Activated CD4-positive, alpha-beta memory T cell treated with anti-CD3 and anti-CD28 coated beads, Interleukin-2, amount 10 ng/mL, durations not matched to agents 7 days and 5 days (primary cell): ENCODE data around the gene SAXO2. TPM values are rescaled to one million over a fixed set of nuclear protein-coding genes. Genes with fewer than 3 reads are reported as not detected.
"Not testable (repeated sequence)": the region's sequence is repeated elsewhere in the genome, so short reads cannot be mapped to it uniquely, and the experiment has no call there.

Experiments used
- CTCF ChIA-PET: fragments of 350-600 bp; sonication (Branson Sonifier 250); formaldehyde crosslinking; loops from one replicate; lab custom pipeline; 2021; ENCODE audit warnings: antibody characterized with exemption, inconsistent platforms; lab: Charles Lee
- POLR2A ChIA-PET: fragments of 350-600 bp; sonication (Branson Sonifier 250); formaldehyde crosslinking; loops from one replicate; lab custom pipeline; 2021; ENCODE audit warnings: antibody characterized with exemption; lab: Charles Lee
- DNase-seq: peaks from one replicate; pipeline ENCODE4 v3.0.0-alpha.2; 2020
- H3K27ac Mint-ChIP-seq: one replicate; pipeline ENCODE4 v1.8.0; 2021; ENCODE audit warnings: mild to moderate bottlenecking, mixed read lengths
- H3K27me3 Mint-ChIP-seq: one replicate; pipeline ENCODE4 v1.8.0; 2021; ENCODE audit warnings: mixed read lengths
- H3K36me3 Mint-ChIP-seq: one replicate; pipeline ENCODE4 v1.8.0; 2021; ENCODE audit warnings: low read depth, mixed read lengths
- H3K4me1 Mint-ChIP-seq: one replicate; pipeline ENCODE4 v1.8.0; 2021; ENCODE audit warnings: mixed read lengths
- H3K4me3 Mint-ChIP-seq: one replicate; pipeline ENCODE4 v1.8.0; 2021; ENCODE audit warnings: mild to moderate bottlenecking, mixed read lengths
- H3K9me3 Mint-ChIP-seq: one replicate; pipeline ENCODE4 v1.8.0; 2021; ENCODE audit warnings: mixed read lengths
- total RNA-seq, 2 experiments: library from RNA; stranded (reverse); gene quantifications; one replicate each; pipeline ENCODE4 v1.2.3, GENCODE V29; 2021

Gene SAXO2
- total RNA-seq, 2 experiments from 2014 or later: 0.60 TPM; not detected in 1

- POLR2A ChIA-PET: no interaction called here
- H3K9me3 Mint-ChIP-seq: no peaks in the 10 kb centered on the region
- no peak overlapping the region for H3K27ac Mint-ChIP-seq
These were observed 34.9 kb downstream of the SAXO2 start for GRCh38 chr15:82297546-82297945.

GRCh38 chr15:82298032-82298431 is 35.4 kb downstream of the SAXO2 start:
- ChIA-PET POLR2A (no interaction called here), CTCF (no interaction called here)
- Mint-ChIP-seq H3K4me1 (peaks cover 13% of the 10 kb centered on the region), H3K4me3 (no peak overlapping the region), H3K27ac (no peak overlapping the region), H3K9me3 (no peaks in the 10 kb centered on the region), H3K36me3 (no peaks in the 10 kb centered on the region), H3K27me3 (no peaks in the 10 kb centered on the region)
- no peak for DNase-seq

More at GRCh38 chr15:82297546-82297945, 34.9 kb downstream of the SAXO2 start:
- CTCF ChIA-PET: no interaction called here
- Mint-ChIP-seq H3K4me1 (peaks cover 13% of the 10 kb centered on the region), H3K36me3 (no peaks in the 10 kb centered on the region), H3K4me3 (no peak overlapping the region), H3K27me3 (peaks cover 3% of the 10 kb centered on the region)
- DNase-seq: no peak

DNA sequence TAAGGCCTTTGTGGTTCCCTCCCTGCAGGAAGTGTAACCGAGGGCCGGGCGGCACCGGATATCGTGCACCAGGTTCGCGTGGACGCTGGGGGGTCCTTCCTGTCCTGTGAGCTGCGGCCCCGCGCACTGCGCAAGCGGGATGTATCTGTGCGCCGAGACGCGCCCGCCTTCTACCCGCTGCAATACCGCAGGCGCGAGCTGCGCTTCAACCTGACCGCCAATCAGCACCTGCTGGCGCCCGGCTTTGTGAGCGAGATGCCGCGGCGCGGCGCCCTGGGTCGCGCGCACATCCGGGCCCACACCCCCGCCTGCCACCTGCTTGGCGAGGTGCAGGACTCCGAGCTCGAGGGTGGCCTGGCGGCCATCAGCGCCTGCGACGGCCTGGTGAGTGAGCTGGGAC is 35.9 kb downstream of the SAXO2 start:
- Mint-ChIP-seq H3K27ac (no peak overlapping the region), H3K9me3 (no peaks in the 10 kb centered on the region), H3K4me3 (no peak overlapping the region), H3K36me3 (no peaks in the 10 kb centered on the region), H3K4me1 (peaks cover 13% of the 10 kb centered on the region), H3K27me3 (no peaks in the 10 kb centered on the region)
- ChIA-PET POLR2A (no interaction called here), CTCF (no interaction called here)
- peak; percentile 62 for DNase-seq

DNA sequence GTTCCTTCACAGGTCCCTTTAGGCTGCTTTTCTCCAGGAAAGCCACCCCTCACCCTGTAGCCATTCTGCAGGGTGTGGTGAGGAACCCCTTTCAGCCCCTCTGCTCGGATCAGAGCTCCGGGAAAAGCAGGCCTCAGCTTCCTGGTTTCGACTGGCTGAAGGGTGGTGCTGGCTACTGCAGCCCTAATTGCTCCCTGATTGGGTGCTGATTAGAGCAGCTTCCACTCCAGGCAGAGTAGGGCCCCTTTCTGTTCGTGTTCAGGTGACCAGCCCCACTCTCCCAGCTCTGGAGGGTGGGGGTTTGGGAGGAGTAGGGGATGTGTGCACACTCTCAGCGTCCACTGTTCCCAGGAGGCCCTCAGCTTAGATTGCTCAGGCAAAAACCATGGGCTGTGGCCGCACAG is 36.9 kb downstream of the SAXO2 start:
- POLR2A ChIA-PET, H3K27ac Mint-ChIP-seq, H3K9me3 Mint-ChIP-seq, H3K4me3 Mint-ChIP-seq, DNase-seq, H3K36me3 Mint-ChIP-seq, CTCF ChIA-PET, H3K27me3 Mint-ChIP-seq: not testable (repeated sequence)
- peaks cover 13% of the 10 kb centered on the region for H3K4me1 Mint-ChIP-seq

- CTCF ChIA-PET: not testable (repeated sequence)
These were observed 37.7 kb downstream of the SAXO2 start for GRCh38 chr15:82300326-82300725.

DNA sequence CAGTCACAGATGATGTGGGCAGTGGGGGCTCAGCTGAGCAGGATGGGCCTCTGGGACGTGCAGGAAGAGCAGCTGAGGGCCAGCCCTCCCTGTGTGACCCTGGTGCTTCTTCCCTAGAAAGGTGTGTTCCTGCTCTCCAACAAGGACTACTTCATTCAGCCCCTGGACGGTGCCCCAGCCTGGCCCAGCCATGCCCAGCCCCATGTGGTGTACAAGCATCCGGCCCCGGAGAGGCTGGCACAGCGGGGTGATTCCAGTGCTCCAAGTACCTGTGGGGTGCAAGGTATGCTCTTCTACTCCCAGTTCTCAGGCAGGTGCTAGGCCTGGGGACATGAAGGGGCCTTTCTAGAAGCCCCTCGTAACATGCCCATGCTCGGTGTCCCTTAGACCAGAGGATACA is 38.3 kb downstream of the SAXO2 start:
- CTCF ChIA-PET: no interaction called here
- Mint-ChIP-seq H3K36me3 (no peaks in the 10 kb centered on the region), H3K27me3 (no peaks in the 10 kb centered on the region), H3K27ac (no peak overlapping the region), H3K4me1 (peaks cover 13% of the 10 kb centered on the region), H3K4me3 (no peak overlapping the region), H3K9me3 (no peaks in the 10 kb centered on the region)
- peak; percentile 12 for DNase-seq
- POLR2A ChIA-PET: no interaction called here

More at GRCh38 chr15:82300326-82300725, 37.7 kb downstream of the SAXO2 start:
- peaks cover 13% of the 10 kb centered on the region for H3K4me1 Mint-ChIP-seq
- H3K36me3 Mint-ChIP-seq, H3K4me3 Mint-ChIP-seq, H3K27ac Mint-ChIP-seq, H3K9me3 Mint-ChIP-seq, DNase-seq, POLR2A ChIA-PET, H3K27me3 Mint-ChIP-seq: not testable (repeated sequence)

DNA sequence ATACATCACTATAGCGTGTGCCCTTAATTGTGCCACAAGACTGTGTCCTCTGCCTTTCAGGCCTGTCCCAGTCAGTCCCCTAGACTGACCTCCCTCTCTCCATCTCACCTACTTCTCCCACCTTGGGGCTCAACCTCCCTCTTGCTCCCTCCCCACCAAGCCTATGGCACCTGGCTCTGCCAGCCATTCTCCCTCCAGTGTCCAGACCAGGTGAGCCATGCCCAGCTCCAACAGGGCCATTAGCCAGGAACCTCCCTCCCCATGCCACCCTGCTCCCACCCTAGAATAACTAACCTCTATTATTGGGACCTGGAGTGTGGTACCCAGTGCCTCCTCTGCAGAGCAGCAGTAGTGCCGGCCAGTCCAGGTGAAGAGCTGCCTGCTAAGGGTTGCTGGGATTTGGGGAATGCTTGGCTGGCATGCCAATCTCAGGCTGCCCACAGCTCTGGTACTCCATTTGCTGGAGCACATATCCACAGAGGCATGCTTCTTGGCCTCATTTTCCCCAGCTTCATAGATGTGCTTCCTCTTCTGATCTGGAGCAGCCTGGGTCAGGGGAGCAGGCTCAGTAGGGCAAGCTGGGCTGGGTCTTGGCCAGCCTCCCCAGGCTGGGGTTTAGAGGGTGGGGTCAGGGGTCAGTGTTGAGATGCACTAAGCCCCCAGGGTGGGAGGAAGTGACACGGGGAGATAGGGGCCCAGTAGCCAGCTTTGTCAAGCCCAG is 38.8 kb downstream of the SAXO2 start:
- Mint-ChIP-seq H3K27ac (no peak overlapping the region), H3K9me3 (no peaks in the 10 kb centered on the region), H3K4me3 (no peak overlapping the region), H3K4me1 (peaks cover 13% of the 10 kb centered on the region), H3K36me3 (no peaks in the 10 kb centered on the region), H3K27me3 (no peaks in the 10 kb centered on the region)
- POLR2A ChIA-PET: no interaction called here
- DNase-seq: peak; percentile 14
- CTCF ChIA-PET: no interaction called here

- H3K9me3 Mint-ChIP-seq: no peaks in the 10 kb centered on the region
- POLR2A ChIA-PET: no interaction called here
- CTCF ChIA-PET: no interaction called here
- no peaks in the 10 kb centered on the region for H3K27me3 Mint-ChIP-seq
- H3K36me3 Mint-ChIP-seq: no peaks in the 10 kb centered on the region
- peak; percentile 12 for DNase-seq
- H3K27ac Mint-ChIP-seq: no peak overlapping the region
- H3K4me3 Mint-ChIP-seq: no peak overlapping the region
- H3K4me1 Mint-ChIP-seq: no peaks in the 10 kb centered on the region
These were observed 41.5 kb downstream of the SAXO2 start for GRCh38 chr15:82303956-82304777.

- peaks cover under 1% of the 10 kb centered on the region for H3K27me3 Mint-ChIP-seq
- no peak for DNase-seq
- no peak overlapping the region for H3K27ac Mint-ChIP-seq
- ChIA-PET CTCF (no interaction called here), POLR2A (no interaction called here)
- H3K4me1 Mint-ChIP-seq: no peaks in the 10 kb centered on the region
- no peaks in the 10 kb centered on the region for H3K9me3 Mint-ChIP-seq
- no peak overlapping the region for H3K4me3 Mint-ChIP-seq
- H3K36me3 Mint-ChIP-seq: no peaks in the 10 kb centered on the region
These were observed 42.1 kb downstream of the SAXO2 start for GRCh38 chr15:82304778-82305090.

DNA sequence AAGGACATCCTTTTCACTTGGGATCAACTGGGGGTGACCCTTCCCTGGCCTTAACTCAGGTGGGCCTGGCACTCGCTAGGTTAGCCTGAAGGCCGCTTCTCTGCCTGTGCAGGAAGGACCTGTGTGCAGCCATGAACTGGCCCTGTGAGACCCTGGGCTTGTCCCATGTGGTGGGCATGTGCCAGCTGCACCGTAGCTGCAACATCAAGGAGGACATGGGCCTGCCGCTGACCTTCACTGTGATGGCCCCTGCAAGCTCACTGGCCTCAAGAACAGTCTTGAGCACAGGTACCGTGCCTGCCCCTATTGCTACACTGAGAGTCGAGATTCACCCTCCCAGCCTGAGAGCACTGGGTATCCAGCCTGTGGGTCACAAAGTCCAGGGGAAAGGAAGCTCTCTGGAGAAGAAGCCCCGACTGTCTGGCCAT is 43.0 kb downstream of the SAXO2 start:
- Mint-ChIP-seq H3K27me3 (peaks cover 7% of the 10 kb centered on the region), H3K36me3 (no peaks in the 10 kb centered on the region), H3K27ac (no peak overlapping the region), H3K4me1 (no peaks in the 10 kb centered on the region), H3K4me3 (no peak overlapping the region), H3K9me3 (no peaks in the 10 kb centered on the region)
- no peak for DNase-seq
- ChIA-PET CTCF (no interaction called here), POLR2A (no interaction called here)

DNA sequence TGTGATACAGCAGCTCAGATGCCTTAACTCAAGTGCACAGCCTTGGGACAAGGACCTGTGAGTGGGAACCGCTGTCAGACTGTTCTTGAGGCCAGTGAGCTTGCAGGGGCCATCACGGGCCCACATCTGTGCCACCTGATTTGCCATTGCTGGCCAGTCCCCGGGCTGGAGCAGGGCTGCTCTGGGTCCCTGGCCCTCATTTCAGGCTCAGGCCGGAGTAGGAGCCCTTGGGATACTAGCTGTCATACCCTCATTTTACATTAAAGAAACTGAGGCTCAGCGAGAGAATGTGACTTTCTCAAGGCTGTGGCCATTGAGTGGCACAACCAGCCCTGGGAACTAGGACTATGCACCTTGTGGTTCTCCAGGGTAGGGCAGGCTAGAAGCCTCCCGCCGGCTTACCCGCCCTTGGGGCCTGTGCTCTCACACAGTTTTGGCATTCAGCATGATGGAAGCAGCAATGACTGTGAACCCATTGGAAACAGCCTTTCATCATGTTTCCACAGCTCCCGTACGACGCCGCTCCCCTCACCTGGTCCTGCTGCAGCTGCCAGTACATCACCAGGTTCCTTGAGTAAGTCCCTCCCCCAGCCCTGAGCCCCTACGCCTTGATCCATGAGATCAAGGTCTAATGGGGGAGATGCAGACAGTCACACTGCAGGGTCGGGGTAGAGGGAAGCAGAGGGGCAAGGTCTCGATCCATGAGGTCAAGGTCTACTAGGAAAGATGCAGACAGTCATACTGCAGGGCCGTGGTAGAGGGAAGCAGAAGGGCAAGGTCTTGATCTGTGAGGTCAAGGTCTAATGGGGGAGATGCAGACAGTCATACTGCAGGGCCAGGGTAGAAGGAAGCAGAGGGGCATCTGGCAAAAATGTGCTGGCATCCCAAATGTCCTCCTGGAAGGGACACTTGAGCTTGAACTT is 44.4 kb downstream of the SAXO2 start:
- Mint-ChIP-seq H3K4me1 (no peaks in the 10 kb centered on the region), H3K36me3 (no peaks in the 10 kb centered on the region), H3K4me3 (no peak overlapping the region), H3K9me3 (no peaks in the 10 kb centered on the region), H3K27me3 (peaks cover 7% of the 10 kb centered on the region), H3K27ac (no peak overlapping the region)
- DNase-seq: peak; percentile 8
- CTCF ChIA-PET: no interaction called here
- POLR2A ChIA-PET: no interaction called here

DNA sequence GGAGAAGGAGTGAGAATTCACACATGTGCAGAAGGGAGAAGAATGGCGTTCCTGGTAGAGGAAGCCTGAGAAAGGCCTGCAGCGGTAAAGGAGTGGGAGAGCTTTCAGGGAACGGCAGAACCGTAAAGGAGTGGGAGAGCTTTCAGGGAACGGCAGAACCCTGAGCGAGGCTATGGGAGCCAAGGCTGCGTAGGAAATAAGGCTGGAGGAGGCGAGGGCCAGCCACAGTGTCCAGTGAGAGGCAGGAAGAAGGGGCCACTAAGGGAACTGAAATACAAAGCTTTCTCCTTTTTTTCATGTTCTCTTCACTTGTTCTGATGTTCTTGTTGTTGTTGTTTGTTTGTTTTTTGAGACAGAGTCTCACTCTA is 45.1 kb downstream of the SAXO2 start:
- Mint-ChIP-seq H3K27ac (no peak overlapping the region), H3K27me3 (peaks cover 7% of the 10 kb centered on the region), H3K4me1 (no peaks in the 10 kb centered on the region), H3K36me3 (no peaks in the 10 kb centered on the region), H3K9me3 (no peaks in the 10 kb centered on the region), H3K4me3 (no peak overlapping the region)
- ChIA-PET POLR2A (no interaction called here), CTCF (no interaction called here)
- no peak for DNase-seq

GRCh38 chr15:82309802-82310201 is 47.2 kb downstream of the SAXO2 start:
- POLR2A ChIA-PET: interaction anchor here (1.3 kb wide), 1 partner anchor 48 kb away, joined by 3 read pairs; no protein-coding TSS in a partner anchor
- Mint-ChIP-seq H3K9me3 (no peaks in the 10 kb centered on the region), H3K27me3 (peaks cover 7% of the 10 kb centered on the region), H3K27ac (no peak overlapping the region), H3K36me3 (no peaks in the 10 kb centered on the region), H3K4me1 (no peaks in the 10 kb centered on the region), H3K4me3 (no peak overlapping the region)
- DNase-seq: no peak
- CTCF ChIA-PET: no interaction called here
